Stomach (tissue), 4 donors: ENCODE measurements around the gene PCDHGA5.

Experiments
- CTCF ChIP-seq, 7 experiments: fragments of 450-650 bp in 4 of 7; fragments of 200-600 bp in 3 of 7; sonication (generic) in 3 of 7; IDR thresholded peaks; one replicate each; pipeline ENCODE4 v1.5.1; 2016 to 2019; ENCODE audit warnings: antibody characterized with exemption in 7 of 7, control low read depth in 2 of 7, mild to moderate bottlenecking in 1 of 7
- POLR2A ChIP-seq, 4 donors: fragments of 450-650 bp; IDR thresholded peaks; one replicate each; pipeline ENCODE4 v1.6.1; 2016; ENCODE audit warnings: antibody characterized with exemption in 4 of 4, control low read depth in 2 of 4, mild to moderate bottlenecking in 1 of 4, moderate library complexity in 1 of 4

- TF ChIP-seq POLR2A (IDR thresholded peaks at IDR 0.05) (no peak), CTCF (IDR thresholded peaks at IDR 0.05) (no peak)
Measured at GRCh38 chr5:141343953-141344463, 20.0 kb upstream of the PCDHGA5 start.
